ENCODE data around the gene LAMA1.
A peak's percentile ranks its signal among the peaks of the same experiment; 100 is the strongest.
"Not testable (repeated sequence)": the region's sequence is repeated elsewhere in the genome, so short reads cannot be mapped to it uniquely, and the experiment has no call there.

Gene LAMA1

DNA sequence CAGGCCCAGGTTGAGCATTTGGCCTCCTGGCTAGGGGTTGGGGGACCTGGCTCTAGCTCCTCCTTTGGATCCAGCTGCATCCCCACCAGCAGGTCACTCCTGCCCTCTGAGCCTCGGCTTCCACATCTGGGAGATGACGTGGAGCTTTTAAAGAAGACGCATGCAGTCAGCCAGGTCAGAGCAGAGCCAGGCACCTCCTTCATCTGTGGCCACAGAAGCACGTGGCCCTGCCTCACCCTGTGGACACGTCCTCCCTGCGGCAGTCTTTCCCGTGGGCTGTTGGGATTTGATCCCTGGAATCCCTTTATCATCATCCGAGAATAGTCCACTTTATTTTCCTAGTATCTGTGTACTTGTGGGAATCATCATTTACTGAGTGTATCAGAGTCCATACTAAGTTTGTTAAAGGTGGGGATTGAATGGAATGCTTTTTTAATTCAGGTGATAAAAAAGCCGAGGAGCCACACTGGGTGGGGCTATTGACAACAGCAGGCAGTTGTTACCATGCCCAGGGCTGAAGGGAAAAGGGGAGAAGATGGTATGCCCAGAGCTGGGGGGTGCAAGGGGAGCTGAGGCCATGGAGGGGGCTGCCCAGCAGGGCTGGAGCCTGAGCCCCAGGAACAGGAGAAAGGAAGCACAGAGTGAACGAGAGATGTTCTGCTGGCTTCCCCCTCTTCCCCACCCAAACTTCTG, 170.1 kb downstream of the LAMA1 start:
- DNase-seq, result no peak

GRCh38 chr18:6943143-6943542, 174.5 kb downstream of the LAMA1 start:
- no peak for DNase-seq

- no peak for DNase-seq
Measured at GRCh38 chr18:6942742-6943141, 174.9 kb downstream of the LAMA1 start.

- DNase-seq, result no peak
Measured at GRCh38 chr18:6941996-6942395, 175.6 kb downstream of the LAMA1 start.

GRCh38 chr18:6940451-6940850, 177.1 kb downstream of the LAMA1 start:
- no peak for DNase-seq

DNA sequence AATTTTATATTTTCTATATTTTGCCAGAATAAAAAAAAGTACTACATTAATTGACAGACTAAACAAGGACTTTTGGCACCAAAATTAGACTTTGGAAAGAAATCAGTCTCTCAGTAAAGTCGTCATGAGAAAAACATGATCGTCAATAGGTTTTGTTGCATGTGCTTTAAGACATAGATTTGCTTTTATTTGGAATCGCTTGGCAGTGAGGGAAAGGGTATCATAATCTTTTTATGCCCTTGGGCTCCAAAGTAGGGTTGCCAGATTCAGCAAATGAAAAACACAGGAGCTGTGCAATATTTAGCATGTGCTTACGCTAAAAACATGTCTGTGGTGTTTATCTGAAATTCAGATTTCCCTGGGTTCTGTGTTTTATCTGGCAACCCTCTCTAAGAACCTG, 177.6 kb downstream of the LAMA1 start:
- no peak for DNase-seq

GRCh38 chr18:6938403-6938802, 179.2 kb downstream of the LAMA1 start:
- DNase-seq, result not testable (repeated sequence)

DNA sequence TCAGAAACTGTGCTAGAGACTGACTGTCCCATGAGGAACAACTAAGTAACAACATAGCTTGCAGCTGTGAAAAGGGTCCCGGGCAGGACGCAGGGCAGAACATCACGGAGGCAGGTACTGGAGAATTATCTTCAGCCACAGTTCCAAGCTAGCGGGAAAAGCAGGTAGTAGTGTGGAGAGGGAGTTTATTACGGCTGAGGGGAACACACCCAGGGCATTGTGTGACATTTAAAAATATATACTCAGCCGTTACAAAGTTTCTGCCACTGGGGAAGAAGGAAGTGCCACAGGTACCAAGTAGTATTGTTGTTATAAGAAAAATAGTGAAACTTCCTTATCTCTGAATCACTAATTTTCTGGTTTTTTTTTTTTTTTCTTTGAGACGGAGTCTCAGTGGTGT, 179.6 kb downstream of the LAMA1 start:
- DNase-seq, result no peak

- no peak for DNase-seq
Measured at GRCh38 chr18:6934859-6935258, 182.7 kb downstream of the LAMA1 start.

DNA sequence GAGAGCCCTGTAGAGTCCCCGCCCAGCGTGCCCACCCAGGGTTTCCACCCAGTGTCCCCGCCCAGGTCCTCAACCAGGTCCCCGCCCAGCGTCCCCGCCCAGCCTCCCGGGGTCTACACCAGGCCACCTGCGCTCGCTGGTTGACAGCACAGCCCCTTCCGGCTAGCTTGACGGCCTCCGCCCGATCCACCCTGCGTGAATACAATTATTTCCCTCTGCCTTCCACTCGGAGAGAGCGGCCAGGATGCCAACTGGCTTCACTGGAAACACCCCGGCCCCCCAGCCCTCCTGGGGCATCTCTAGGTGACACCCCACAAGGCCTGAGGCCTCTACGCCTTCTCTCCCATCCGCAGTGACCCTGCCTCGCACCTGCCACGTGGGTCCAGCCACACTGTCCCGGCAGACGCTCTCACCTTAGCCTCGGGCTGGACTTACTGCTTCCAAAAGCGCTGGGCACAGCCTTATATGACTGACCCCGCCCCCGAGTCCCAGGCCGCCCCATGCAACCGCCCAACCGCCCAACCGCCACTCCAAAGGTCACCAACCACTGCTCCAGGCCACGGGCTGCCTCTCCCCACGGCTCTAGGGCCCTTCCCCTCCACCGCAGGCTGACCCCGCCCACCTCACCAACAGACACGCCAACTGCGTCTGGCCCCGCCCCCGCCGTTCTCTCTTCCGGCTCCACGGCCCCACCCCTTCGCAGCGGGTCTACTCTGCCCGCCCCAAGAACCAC, 188.1 kb downstream of the LAMA1 start:
- no peak for DNase-seq

GRCh38 chr18:6928359-6928758, 189.2 kb downstream of the LAMA1 start:
- no peak for DNase-seq

DNA sequence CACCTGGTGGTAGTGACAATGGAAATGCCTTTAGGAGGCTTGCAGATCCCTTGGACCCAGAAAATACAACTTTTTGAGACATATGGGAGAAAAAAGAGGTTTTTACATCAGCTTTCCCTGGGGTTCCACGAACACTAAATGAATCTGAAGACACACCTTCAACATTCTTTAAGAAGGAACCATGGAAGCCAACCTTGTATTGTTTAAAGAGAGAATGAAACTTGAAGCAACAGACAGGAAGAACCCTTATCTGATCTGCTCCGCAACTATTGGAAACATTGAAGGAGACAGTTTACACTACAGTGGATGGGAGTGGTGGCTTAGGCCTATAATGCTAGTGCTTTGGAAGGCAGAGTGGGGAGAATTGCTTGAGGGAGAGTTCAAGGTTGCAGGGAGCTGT, 190.4 kb downstream of the LAMA1 start:
- DNase-seq, result no peak

- no peak for DNase-seq
Measured at GRCh38 chr18:6923220-6923619, 194.4 kb downstream of the LAMA1 start.

DNA sequence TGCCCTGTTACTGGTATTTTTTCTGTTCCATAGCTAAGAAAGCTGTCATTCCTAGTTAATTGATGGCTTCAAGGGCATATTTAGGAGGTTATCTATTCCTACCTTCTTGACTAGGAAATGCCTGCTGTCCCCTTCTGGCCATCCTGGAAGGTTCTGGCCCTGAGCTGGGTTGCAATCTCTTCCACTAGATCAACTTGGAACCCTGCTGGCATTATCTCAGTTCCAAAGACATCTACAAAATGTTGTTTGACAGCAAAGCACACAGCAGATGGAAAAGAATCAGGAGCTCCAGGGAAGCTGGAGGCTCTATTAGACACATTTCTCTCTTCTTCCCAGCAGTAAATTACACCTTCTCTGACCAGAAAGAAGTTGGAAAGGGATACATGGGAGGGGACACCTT, 196.0 kb downstream of the LAMA1 start:
- no peak for DNase-seq

DNA sequence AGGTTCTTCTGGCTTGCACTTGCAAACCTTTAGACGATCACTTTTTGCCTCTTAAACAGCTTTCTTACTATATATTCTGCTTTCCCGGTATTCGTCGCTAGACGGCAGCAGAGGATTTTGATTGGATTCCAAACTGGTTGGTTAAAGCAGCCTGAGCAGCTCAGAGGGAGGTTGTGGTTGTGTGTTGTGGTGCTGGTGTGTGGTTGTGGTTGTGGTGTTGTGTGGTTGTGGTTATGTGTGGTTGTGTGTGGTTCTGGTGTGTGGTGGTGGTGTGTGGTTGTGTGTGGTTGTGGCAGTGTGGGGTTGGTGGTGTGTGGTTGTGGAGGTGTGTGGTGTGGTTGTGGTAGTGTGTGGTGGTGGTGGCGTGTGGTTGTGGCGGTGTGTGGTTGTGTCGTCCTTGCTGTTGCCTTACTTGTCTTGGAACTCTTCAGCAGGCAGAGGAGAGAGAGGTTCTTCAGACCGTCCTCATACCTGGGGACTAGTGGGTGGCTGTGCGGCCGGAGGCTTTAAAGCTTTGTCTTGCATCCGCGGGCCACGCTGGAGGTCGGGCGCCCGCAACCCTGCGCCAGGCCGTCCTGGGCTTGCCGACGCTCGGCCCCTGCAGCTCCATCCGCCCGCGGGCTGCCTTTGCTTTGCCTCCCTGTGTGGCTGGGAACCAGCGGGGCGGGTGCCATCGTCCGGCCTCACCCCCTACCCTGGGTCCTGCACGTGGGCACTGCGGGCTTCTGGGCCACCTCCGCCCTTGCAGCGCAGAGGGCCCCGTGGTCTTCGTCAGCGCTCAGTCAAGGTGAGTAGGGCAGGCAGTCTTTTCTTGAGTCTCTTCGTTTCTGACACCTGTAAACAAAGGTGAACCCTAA, 197.3 kb downstream of the LAMA1 start:
- DNase-seq, result peak; percentile 83

DNA sequence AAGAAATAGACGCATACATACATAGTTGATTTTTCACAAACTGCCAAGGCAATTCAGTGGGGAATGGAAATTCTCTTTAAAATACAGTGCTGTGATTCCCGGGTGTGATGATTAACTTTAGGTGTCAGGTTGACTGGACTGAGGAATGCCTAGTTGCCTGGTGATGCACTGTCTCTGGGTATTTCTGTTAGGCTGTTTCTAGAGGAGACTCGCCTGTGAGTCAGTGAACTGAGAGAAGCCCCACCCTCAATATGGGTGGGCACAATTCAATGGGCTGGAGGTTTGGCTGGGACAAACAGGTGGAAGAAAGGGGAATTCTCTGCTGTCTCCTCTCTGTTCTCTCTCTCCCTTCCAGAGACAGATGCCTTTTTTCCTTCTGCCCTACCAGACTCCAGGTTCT, 200.5 kb downstream of the LAMA1 start:
- DNase-seq, result peak; percentile 71

DNA sequence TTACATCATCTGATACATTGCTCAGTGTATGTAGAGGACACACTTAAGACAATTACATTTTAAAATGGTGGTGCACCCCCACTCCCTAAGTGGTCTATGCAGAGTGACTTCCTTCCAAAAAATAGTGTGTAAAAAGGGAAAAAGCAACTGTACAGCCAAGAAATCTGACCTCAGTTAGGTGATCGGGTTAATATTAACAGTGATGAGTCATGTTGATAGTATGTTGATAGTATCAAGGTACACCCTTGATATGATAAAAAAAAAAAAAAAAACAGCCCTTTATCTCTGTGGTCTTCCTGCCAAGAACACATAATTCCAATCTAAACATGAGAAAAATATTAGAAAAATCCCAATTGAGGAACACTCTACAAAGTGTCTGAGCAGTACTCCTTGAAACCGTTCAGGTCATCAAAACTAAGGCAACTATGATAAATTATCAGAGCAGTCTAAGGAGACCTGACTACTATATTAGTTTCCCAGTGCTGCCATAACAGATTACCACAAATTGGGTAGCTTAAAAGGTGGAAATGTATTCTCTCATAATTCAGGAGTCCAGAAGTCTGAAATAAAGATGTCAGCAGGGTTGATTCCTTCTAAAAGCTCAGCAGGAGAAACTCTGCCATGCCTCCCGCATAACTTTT, 216.2 kb downstream of the LAMA1 start:
- no peak for DNase-seq

DNA sequence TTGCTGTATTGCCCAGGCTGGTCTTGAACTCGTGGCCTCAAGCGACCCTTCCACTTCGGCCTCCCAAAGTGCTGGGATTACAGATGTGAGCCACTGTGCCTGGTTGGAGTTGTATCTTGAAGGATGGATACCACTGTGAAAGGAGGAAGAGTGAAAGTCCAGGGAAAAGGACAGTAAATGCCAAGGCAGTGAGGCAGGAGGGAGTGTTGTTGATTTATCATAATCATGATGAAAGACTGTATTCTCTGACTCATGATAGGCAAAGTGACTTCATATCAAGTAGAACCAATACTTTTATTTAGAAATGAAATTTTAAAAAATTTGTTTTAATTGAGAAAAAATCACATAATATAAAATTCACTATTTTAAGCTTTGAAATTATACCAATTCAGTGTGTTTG, 225.8 kb downstream of the LAMA1 start:
- DNase-seq, result no peak

Measured in islet precursor cell (in vitro differentiated cells).